OCI-LY1 (cell line): ENCODE data around the gene DIS3L.

ENCODE experiments used
- EZH2 ChIP-seq: fragments of 200-600 bp; sonication (generic), shearing (Covaris generic); IDR thresholded peaks from 2 replicates; pipeline ENCODE4 v1.8.0; 2017; ENCODE audit warnings: borderline replicate concordance, mixed run types, mild to moderate bottlenecking, antibody characterized with exemption, low read length, moderate library complexity, mixed read lengths
- TF ChIP-seq, protein P1 (sequence below): fragments of 200-600 bp; sonication (generic), shearing (Covaris generic); IDR thresholded peaks from 2 replicates; pipeline ENCODE4 v1.5.1; 2017; ENCODE audit warnings: mild to moderate bottlenecking, antibody characterized with exemption, low read length, moderate library complexity, mixed read lengths

DNA sequence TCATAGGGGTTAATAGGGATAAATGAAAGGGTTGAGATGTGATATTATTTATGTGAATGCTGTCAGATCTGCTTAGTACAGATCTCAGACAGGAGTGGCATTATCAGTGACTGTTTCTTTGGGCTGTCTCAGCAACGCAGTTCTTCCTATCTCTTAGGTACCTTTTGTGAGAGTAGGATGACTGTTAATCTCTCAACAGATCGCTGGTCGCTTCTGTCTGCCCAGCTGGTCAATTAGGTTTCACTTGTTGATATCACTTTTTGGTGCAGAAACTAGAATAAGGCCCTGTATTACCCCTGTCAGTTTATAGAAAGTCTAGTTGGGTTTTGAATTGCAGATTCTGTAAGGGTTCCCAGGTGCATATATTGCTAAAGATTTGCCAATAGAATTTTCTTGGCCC, 16.5 kb downstream of the DIS3L start:
- TF ChIP-seq, protein P1, sequence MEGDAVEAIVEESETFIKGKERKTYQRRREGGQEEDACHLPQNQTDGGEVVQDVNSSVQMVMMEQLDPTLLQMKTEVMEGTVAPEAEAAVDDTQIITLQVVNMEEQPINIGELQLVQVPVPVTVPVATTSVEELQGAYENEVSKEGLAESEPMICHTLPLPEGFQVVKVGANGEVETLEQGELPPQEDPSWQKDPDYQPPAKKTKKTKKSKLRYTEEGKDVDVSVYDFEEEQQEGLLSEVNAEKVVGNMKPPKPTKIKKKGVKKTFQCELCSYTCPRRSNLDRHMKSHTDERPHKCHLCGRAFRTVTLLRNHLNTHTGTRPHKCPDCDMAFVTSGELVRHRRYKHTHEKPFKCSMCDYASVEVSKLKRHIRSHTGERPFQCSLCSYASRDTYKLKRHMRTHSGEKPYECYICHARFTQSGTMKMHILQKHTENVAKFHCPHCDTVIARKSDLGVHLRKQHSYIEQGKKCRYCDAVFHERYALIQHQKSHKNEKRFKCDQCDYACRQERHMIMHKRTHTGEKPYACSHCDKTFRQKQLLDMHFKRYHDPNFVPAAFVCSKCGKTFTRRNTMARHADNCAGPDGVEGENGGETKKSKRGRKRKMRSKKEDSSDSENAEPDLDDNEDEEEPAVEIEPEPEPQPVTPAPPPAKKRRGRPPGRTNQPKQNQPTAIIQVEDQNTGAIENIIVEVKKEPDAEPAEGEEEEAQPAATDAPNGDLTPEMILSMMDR = no peak
- no peak for TF ChIP-seq EZH2
